Naive thymus-derived CD8-positive, alpha-beta T cell (primary cell): ENCODE data around the gene POTEM. TPM values are rescaled to one million over a fixed set of nuclear protein-coding genes. Genes with fewer than 3 reads are reported as not detected.
A peak's percentile ranks its signal among the peaks of the same experiment; 100 is the strongest.
"Not testable (repeated sequence)": the region's sequence is repeated elsewhere in the genome, so short reads cannot be mapped to it uniquely, and the experiment has no call there.

Experiments
- ATAC-seq, 2 donors: fragments of 150-1000 bp; cut with Tn5 transposase in 1 of 2; sonication (Bioruptor Pico), chemical (Tn5 transposase) in 1 of 2; 1 replicate in 1 of 2; 2 replicates in 1 of 2; pipeline ENCODE4 v1.10.0; 2021; ENCODE audit warnings: mild to moderate bottlenecking in 2 of 2, moderate library complexity in 2 of 2
- POLR2A ChIA-PET: fragments of 350-600 bp; sonication (Branson Sonifier 250); formaldehyde crosslinking; loops from one replicate; lab custom pipeline; 2021; ENCODE audit warnings: antibody characterized with exemption; lab: Charles Lee
- DNase-seq, 10 donors: peaks; one replicate each; pipeline versions ENCODE4 v3.0.0 to v3.0.0-alpha.2; 2020 to 2022
- H3K27ac Mint-ChIP-seq, 10 donors: one replicate each; pipeline ENCODE4 v1.8.0; 2020 to 2022; ENCODE audit warnings: mild to moderate bottlenecking in 10 of 10, mixed read lengths in 10 of 10, moderate library complexity in 4 of 10, inconsistent platforms in 1 of 10
- H3K27me3 Mint-ChIP-seq, 5 donors: one replicate each; pipeline ENCODE4 v1.8.0; 2021 to 2022; ENCODE audit warnings: mixed read lengths in 5 of 5
- H3K36me3 Mint-ChIP-seq, 3 donors: one replicate each; pipeline ENCODE4 v1.8.0; 2020 to 2022; ENCODE audit warnings: mixed read lengths in 3 of 3, mild to moderate bottlenecking in 2 of 3, inconsistent platforms in 1 of 3
- H3K4me1 Mint-ChIP-seq, 4 donors: one replicate each; pipeline ENCODE4 v1.8.0; 2021 to 2022; ENCODE audit warnings: mixed read lengths in 4 of 4
- H3K4me3 Mint-ChIP-seq, 10 donors: one replicate each; pipeline ENCODE4 v1.8.0; 2020 to 2022; ENCODE audit warnings: mild to moderate bottlenecking in 10 of 10, mixed read lengths in 10 of 10, moderate library complexity in 6 of 10, inconsistent platforms in 1 of 10
- H3K9me3 Mint-ChIP-seq, 9 donors: one replicate each; pipeline ENCODE4 v1.8.0; 2020 to 2022; ENCODE audit warnings: mixed read lengths in 9 of 9, mild to moderate bottlenecking in 3 of 9, inconsistent platforms in 1 of 9, moderate library complexity in 1 of 9
- polyA plus RNA-seq, 3 donors: library from polyadenylated mRNA; unstranded; fragments of 300-500 nt; fragmentation: Illumina TruSeq; gene quantifications; one replicate each; pipeline ENCODE4 v1.2.3, GENCODE V29; 2021
- total RNA-seq, 8 experiments: library from RNA in 2 of 8; stranded (reverse) in 2 of 8; gene quantifications; one replicate each; pipeline ENCODE4 v1.2.3 and lab custom pipeline; 2021 to 2026

POTEM gene
- total RNA-seq = not detected
- not detected for polyA plus RNA-seq
- 0 reads per million in 6 experiments for total RNA-seq (lab: John Stamatoyannopoulos, UW)

DNA sequence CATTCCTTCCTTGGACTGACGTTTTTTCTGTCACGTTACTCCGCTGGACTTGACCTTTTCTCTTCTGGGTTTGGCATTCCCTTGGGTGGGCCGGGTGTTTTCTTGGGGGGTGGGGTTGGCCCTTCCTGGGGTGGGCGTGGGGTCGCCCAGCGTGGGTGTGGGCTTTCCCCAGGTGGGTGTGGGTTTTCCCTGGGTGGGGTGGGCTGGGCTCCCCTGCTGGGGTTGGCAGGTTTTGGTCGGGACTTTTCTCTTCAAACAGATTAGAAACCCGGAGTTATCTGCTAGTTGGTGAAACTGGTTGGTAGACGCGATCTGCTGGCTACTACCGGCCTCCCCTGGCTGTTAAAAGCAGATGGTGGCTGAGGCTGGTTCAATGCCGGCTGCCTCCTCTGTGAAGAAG lies at the start of gene POTEM:
Gene POTEM, plus strand, starts transcription at position 301 of the 400 bp plus-strand sequence. Its CDS starts 52 bp downstream, at position 353.
- DNase-seq, H3K36me3 Mint-ChIP-seq, H3K4me3 Mint-ChIP-seq, H3K4me1 Mint-ChIP-seq, H3K27me3 Mint-ChIP-seq, H3K27ac Mint-ChIP-seq, POLR2A ChIA-PET, H3K9me3 Mint-ChIP-seq, ATAC-seq: not testable (repeated sequence)

DNA sequence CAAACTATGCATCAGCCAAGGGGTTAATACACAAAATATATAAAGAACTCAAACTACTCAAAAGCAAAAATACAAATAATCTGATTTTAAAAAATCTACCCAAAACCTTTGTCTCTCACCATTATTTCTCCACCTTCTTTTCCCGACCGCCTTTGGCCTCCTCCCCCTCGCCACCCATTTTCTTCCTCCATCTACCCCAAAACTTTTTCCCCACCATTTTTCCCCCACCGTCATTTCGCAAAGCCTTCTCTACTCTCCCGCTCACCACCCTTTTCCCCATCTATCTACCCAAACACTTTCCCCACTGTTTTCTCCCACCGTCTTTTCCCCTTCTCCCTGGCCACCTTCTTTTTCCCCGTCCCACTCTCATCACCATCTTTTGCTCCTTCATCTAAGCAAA lies 48.9 kb upstream of the POTEM start:
- H3K4me3 Mint-ChIP-seq, H3K4me1 Mint-ChIP-seq, H3K27me3 Mint-ChIP-seq, H3K36me3 Mint-ChIP-seq, H3K9me3 Mint-ChIP-seq, POLR2A ChIA-PET, DNase-seq, H3K27ac Mint-ChIP-seq, ATAC-seq: not testable (repeated sequence)

DNA sequence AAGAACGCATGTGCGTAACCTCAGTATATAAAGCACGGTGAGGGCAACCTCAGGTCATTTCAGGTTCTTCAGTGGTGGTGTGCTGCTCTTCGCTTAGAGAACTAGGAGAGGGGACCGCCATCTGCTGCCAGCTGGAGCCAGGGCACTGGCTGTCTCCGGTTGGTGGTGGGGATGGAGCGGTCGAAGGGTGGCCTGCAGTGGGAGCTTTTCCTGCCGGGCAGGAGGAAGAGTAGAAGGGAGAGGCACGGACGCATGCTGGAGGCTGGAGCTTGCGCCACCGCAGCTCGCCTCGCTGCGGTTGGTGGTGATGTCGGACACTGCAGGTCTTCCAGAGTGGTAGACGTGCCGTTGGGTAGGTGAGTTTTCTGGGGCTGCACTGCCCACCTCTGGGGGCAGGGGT lies 47.2 kb upstream of the POTEM start:
- H3K27ac Mint-ChIP-seq, DNase-seq, H3K4me1 Mint-ChIP-seq, H3K9me3 Mint-ChIP-seq, H3K4me3 Mint-ChIP-seq, POLR2A ChIA-PET, H3K36me3 Mint-ChIP-seq, H3K27me3 Mint-ChIP-seq: not testable (repeated sequence)
- ATAC-seq = peak in 1 of 2 donors; percentile 10

DNA sequence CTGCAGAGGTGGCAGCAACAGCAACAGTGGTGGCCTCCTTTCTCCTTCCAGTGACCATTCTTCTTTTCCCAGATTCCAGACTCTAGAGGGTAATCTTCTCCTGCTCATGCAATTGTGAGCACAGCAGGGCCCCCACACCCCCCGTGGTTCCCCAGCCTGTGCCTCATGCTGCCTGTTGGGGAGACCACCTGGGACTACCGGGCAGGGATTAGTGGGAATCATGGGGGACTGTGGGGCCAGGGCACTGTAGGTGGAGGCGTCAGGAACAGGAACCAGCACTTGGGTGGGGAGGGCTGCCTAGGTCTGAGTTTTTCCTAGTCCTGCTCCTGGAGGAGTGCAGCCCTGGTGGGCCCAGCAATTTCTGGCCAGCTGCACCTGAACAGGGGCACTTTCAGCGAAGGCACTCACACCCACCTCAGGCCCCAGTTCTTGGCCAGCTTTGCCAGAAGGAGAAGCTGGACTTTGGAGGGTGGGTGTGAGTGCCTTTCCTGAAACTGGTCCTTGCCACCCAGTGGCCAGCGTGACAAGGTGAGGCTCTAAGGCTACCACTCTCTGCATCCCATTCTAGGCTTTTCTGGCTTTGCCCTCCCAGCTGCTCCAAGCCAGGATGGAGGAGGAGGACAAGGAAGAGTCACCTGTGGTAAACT lies 46.1 kb upstream of the POTEM start:
- H3K9me3 Mint-ChIP-seq, H3K4me1 Mint-ChIP-seq, H3K36me3 Mint-ChIP-seq, H3K4me3 Mint-ChIP-seq, H3K27ac Mint-ChIP-seq, H3K27me3 Mint-ChIP-seq, ATAC-seq, DNase-seq, POLR2A ChIA-PET: not testable (repeated sequence)

DNA sequence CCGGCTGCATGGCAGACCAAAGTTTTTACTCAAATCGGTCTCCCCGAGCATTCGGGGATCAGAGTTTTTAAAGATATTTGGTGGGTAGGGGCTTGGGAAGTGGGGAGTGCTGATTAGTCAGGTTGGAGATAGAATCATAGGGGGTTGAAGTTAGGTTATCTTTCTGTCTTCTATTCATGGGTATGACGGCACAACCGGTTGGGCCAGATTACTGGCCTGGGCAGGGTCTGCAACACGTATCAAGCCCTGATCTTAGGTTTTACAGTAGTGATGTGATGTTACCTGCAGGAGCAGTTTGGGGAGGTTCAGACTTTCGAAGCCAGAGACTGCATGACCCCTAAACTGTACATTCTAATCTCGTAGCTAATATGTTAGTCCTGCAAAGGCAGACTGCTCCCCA lies 30.4 kb upstream of the POTEM start:
- H3K9me3 Mint-ChIP-seq, DNase-seq, H3K27ac Mint-ChIP-seq, H3K36me3 Mint-ChIP-seq, POLR2A ChIA-PET, H3K27me3 Mint-ChIP-seq, H3K4me3 Mint-ChIP-seq, ATAC-seq, H3K4me1 Mint-ChIP-seq: not testable (repeated sequence)

DNA sequence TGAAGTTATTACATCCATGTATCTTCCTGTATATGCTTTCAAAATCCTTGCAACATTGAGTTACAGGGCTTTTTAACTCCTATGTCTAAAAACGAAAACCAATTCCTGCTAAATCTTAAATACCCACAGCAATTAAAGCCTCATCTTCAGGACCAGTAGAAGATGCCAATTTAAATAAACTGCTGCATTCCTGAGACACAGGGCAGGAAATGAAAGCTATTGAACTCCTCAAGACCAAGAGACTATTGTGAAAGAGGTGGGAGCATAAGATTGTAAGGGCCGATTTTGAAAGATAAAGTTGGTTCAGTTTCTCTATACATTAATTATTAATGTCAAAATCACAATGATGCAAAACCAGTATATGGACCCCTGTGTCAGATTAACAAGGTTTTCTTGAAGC lies 28.5 kb upstream of the POTEM start:
- POLR2A ChIA-PET, H3K27ac Mint-ChIP-seq, H3K27me3 Mint-ChIP-seq, H3K4me3 Mint-ChIP-seq, DNase-seq, H3K36me3 Mint-ChIP-seq, H3K4me1 Mint-ChIP-seq, H3K9me3 Mint-ChIP-seq, ATAC-seq: not testable (repeated sequence)

DNA sequence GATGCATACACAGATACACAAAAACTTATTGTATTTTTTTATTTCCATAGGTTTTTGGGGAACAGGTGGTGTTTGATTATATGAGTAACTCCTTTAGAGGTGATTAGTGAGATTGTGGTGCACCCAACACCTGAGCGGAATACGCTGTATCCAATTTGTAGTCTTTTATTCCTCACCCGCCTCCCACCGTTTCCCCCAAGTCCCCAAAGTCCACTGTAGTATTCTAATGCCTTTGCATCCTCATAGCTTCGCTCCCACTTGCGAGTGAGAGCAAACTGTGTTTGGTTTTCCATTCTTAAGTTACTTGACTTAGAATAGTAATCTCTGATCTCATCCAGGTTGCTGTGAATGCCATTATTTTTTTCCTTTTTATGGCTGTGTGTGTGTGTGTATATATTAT lies 17.3 kb upstream of the POTEM start:
- H3K27ac Mint-ChIP-seq, H3K36me3 Mint-ChIP-seq, H3K27me3 Mint-ChIP-seq, H3K4me3 Mint-ChIP-seq, POLR2A ChIA-PET, ATAC-seq, H3K9me3 Mint-ChIP-seq, H3K4me1 Mint-ChIP-seq: not testable (repeated sequence)
- peak in 1 of 10 donors; percentile 34 for DNase-seq

DNA sequence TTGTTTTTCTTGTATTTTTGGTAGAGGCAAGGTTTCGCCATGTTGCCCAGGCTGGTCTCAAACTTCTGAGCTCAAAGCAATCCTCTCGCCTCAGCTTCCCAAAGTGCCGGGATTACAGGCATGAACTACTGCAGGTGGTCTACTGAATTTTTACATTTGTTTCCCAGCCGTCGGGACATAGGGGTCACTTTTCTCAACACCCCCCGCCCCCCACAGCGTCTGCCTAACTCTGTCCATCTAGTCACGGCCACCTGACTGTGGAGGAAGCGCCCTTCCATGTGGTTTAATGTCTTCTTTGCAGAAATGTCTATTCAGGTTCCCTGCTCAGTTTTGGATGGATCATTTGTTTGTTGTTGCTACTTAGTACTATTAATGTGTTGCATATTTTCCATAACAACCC lies 14.1 kb upstream of the POTEM start:
- H3K27ac Mint-ChIP-seq, ATAC-seq, POLR2A ChIA-PET, H3K4me1 Mint-ChIP-seq, H3K4me3 Mint-ChIP-seq, H3K9me3 Mint-ChIP-seq, H3K27me3 Mint-ChIP-seq, H3K36me3 Mint-ChIP-seq: not testable (repeated sequence)
- peak in 1 of 10 donors; percentile 52 for DNase-seq

DNA sequence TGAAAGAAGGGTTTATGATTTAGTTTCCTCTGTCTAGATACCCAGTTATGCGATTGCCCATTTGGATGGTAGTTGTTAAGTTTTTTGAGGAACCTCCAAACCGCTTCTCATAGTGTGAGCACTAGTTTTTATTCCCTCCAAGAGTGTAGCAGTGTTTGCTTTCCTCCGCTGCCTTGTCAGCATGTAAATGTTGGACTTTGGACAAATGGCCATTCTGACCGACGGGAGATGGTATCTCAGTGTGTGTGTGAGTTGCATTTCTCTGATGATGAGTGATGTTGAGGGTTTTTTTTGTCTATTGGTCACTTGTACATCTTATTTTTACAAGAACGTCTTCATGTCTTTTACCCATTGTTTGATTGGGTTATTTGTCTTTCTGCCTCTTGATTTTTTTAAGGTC lies 11.4 kb upstream of the POTEM start:
- H3K9me3 Mint-ChIP-seq, POLR2A ChIA-PET, ATAC-seq, H3K4me1 Mint-ChIP-seq, H3K27ac Mint-ChIP-seq, H3K4me3 Mint-ChIP-seq, DNase-seq, H3K36me3 Mint-ChIP-seq, H3K27me3 Mint-ChIP-seq: not testable (repeated sequence)

DNA sequence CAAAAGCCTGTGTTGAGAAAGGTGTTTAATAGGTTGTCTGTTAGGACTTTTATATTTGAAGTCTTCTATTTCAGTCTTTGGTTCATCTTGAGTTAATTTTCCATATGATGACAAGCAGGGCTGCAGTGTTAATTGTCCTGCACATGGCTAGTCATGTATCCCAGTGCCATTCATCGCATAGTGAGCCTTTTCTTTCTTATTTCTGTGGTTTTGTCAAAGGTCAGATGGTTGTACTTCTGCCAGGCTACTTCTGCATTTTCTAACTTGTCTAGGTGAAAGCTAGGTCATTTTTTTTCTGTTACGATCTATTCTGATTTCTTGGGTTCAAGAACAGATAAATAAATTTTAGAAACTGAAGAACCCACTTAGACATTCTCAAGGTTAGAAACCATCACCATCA lies 5.7 kb upstream of the POTEM start:
- H3K36me3 Mint-ChIP-seq, POLR2A ChIA-PET, ATAC-seq, DNase-seq, H3K4me3 Mint-ChIP-seq, H3K4me1 Mint-ChIP-seq, H3K27ac Mint-ChIP-seq, H3K9me3 Mint-ChIP-seq, H3K27me3 Mint-ChIP-seq: not testable (repeated sequence)

DNA sequence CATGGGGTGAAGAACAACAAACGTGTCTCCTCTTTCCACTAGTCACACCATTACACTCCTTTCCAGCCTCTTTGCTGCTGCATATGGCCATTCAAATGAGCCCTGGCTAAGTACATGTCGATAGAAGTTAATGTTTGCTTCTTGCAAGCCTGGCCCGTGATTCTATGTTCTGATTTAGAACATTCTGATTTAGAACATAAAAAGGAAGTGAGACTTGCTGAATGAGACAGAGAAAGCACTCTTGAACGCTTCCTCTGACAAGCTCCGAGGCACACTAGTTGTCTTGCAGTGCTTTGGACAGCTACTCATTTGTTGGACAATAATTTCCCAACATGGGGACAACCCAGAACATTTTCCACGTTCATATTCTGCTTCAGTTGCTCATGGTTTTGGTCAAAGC lies 5.1 kb upstream of the POTEM start:
- H3K27me3 Mint-ChIP-seq, H3K36me3 Mint-ChIP-seq, ATAC-seq, H3K9me3 Mint-ChIP-seq, H3K27ac Mint-ChIP-seq, H3K4me1 Mint-ChIP-seq, H3K4me3 Mint-ChIP-seq, DNase-seq, POLR2A ChIA-PET: not testable (repeated sequence)

DNA sequence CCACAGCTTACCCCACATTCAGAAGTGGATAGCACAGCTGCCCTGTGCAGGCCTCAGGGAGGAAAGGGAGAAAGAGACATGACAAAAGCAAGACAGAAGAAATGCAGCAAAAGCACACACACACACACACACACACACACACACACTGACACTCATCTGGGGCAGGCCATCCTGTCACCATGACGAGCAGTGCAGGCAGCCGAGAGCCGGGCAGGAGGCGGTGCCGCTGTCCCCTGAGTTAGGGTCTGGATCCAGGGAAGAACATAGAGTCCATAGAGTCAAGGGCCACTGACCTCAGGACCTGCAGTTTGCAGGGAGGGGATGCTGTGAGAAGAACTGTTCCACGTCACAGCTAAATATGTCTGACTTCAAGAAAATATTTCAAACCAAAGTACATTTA lies 4.0 kb upstream of the POTEM start:
- ATAC-seq, H3K4me1 Mint-ChIP-seq, H3K9me3 Mint-ChIP-seq, H3K27me3 Mint-ChIP-seq, H3K36me3 Mint-ChIP-seq, H3K4me3 Mint-ChIP-seq, DNase-seq, POLR2A ChIA-PET, H3K27ac Mint-ChIP-seq: not testable (repeated sequence)

DNA sequence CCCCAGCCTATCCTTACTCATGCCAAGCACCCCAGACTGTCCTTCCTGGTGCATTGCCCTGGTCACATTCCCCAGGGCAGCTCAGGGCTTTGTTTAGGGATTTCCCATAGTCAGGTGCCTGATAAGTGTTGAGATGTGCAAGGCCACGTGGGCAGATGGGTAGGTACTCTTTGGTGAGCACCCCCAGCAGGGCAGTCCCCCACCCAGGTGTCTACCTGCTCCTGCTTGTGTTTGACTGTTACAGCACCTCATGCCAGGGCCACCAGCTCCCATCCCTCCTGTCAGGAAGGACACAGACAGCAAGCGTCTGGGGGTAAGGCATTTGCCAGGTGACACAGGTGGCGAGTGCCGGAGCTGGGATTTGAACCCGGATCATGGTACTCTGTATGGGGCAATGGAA lies 2.4 kb upstream of the POTEM start:
- H3K4me3 Mint-ChIP-seq, DNase-seq, H3K4me1 Mint-ChIP-seq, H3K27ac Mint-ChIP-seq, H3K9me3 Mint-ChIP-seq, ATAC-seq, H3K27me3 Mint-ChIP-seq, H3K36me3 Mint-ChIP-seq, POLR2A ChIA-PET: not testable (repeated sequence)

DNA sequence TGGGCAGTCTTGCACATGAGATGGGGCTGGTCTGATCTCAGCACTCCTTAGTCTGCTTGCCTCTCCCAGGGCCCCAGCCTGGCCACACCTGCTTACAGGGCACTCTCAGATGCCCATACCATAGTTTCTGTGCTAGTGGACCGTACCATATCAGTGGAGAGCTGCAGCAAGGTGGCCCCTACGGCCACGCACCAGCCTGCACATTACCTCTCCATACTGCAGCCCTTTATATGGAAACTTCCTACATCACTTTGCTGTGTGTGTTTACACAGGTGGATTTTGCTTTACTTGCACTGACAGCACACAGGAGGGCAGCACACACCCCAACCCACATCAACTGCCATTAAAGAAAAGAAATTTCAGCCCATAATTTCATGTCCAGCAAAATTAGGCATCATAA lies 35.3 kb downstream of the POTEM start:
- POLR2A ChIA-PET, H3K4me3 Mint-ChIP-seq, H3K9me3 Mint-ChIP-seq, H3K36me3 Mint-ChIP-seq, H3K4me1 Mint-ChIP-seq, DNase-seq, H3K27me3 Mint-ChIP-seq, ATAC-seq, H3K27ac Mint-ChIP-seq: not testable (repeated sequence)
